K562 (cell line): ENCODE measurements around the gene PEX11B. TPM values are rescaled to one million over a fixed set of nuclear protein-coding genes. Genes with fewer than 3 reads are reported as not detected.

Source experiments
- ATF2 ChIP-seq: sonication (generic); formaldehyde crosslinking; IDR thresholded peaks from 2 replicates; pipeline ENCODE4 v1.8.1; 2022; ENCODE audit warnings: missing genetic modification reagents
- ATF3 ChIP-seq, 2 experiments: fragments of 450-650 bp in 1 of 2; sonication (generic) in 1 of 2; formaldehyde crosslinking in 1 of 2; IDR thresholded peaks in 1 of 2; conservative IDR thresholded peaks in 1 of 2; 2 replicates each; pipeline versions ENCODE4 v1.6.1 to v1.8.1; 2016 to 2023; ENCODE audit warnings: mild to moderate bottlenecking in 2 of 2, moderate library complexity in 2 of 2, inconsistent platforms in 1 of 2, missing genetic modification reagents in 1 of 2
- BRF1 ChIP-seq: IDR thresholded peaks from 3 replicates; pipeline ENCODE4 v1.6.1; 2011; ENCODE audit warnings: borderline replicate concordance, mild to moderate bottlenecking; ENCODE audit not compliant: insufficient read length; ENCODE audit errors: extremely low read depth
- E2F6 ChIP-seq, 2 experiments: IDR thresholded peaks; 2 replicates each; pipeline ENCODE4 v1.6.1; 2011; ENCODE audit warnings: borderline replicate concordance in 1 of 2, control low read depth in 1 of 2, low read depth in 1 of 2, low read length in 1 of 2, mild to moderate bottlenecking in 1 of 2, mixed read lengths in 1 of 2, moderate library complexity in 1 of 2; ENCODE audit not compliant: insufficient read depth in 1 of 2, insufficient read length in 1 of 2, poor library complexity in 1 of 2, severe bottlenecking in 1 of 2; ENCODE audit errors: extremely low read depth in 1 of 2
- FOXJ2 ChIP-seq: fragments of 200-800 bp; sonication (Bioruptor generic); IDR thresholded peaks from 2 replicates; pipeline ENCODE4 v1.6.1; 2016; ENCODE audit warnings: missing genetic modification characterization, missing compliant biosample characterization
- KAT2B ChIP-seq: IDR thresholded peaks from one replicate; pipeline ENCODE4 v1.6.1; 2012; ENCODE audit warnings: low read depth, mild to moderate bottlenecking, control low read depth, inconsistent platforms, low read length, moderate library complexity
- MCM2 ChIP-seq: fragments of 450-650 bp; IDR thresholded peaks from 2 replicates; pipeline ENCODE4 v1.6.1; 2017; ENCODE audit warnings: low read depth, mild to moderate bottlenecking
- MNT ChIP-seq, 2 experiments: fragments of 450-650 bp; conservative IDR thresholded peaks; 2 replicates each; pipeline ENCODE4 v1.6.1; 2017; ENCODE audit warnings: mild to moderate bottlenecking in 2 of 2, moderate library complexity in 2 of 2
- NEUROD1 ChIP-seq: fragments of 150-350 bp; IDR thresholded peaks from 2 replicates; pipeline ENCODE4 v1.6.1; 2014; ENCODE audit warnings: borderline replicate concordance, low read length, low read depth; ENCODE audit not compliant: partially characterized antibody
- NR2C2 ChIP-seq, 2 experiments: fragments of 200-800 bp in 1 of 2; sonication (Bioruptor generic) in 1 of 2; sonication (generic) in 1 of 2; formaldehyde crosslinking in 1 of 2; IDR thresholded peaks; 2 replicates each; pipeline versions ENCODE4 v1.6.1 to v1.8.0; 2016 to 2022; ENCODE audit warnings: mild to moderate bottlenecking in 1 of 2, missing compliant biosample characterization in 1 of 2, missing genetic modification characterization in 1 of 2, missing genetic modification reagents in 1 of 2
- POU5F1 ChIP-seq: fragments of 150-350 bp; IDR thresholded peaks from 2 replicates; pipeline ENCODE4 v1.6.1; 2014; ENCODE audit warnings: borderline replicate concordance, low read length, low read depth, mild to moderate bottlenecking; ENCODE audit not compliant: partially characterized antibody
- PTBP1 ChIP-seq: fragments of 200-400 bp; formaldehyde crosslinking; IDR thresholded peaks from 2 replicates; pipeline ENCODE4 v1.6.1; 2017; ENCODE audit warnings: low read depth, low read length
- TEAD2 ChIP-seq: fragments of 450-650 bp; IDR thresholded peaks from 2 replicates; pipeline ENCODE4 v1.6.1; 2016; ENCODE audit warnings: missing genetic modification characterization, control low read depth, missing compliant biosample characterization
- TRIM24 ChIP-seq, 2 experiments: fragments of 450-650 bp; IDR thresholded peaks; 2 replicates each; pipeline ENCODE4 v1.6.1; 2016
- ZBTB33 ChIP-seq: sonication (generic); formaldehyde crosslinking; IDR thresholded peaks from 2 replicates; pipeline ENCODE4 v1.8.1; 2023; ENCODE audit warnings: mild to moderate bottlenecking, missing genetic modification reagents
- ZNF717 ChIP-seq: fragments of 250-450 bp; sonication (Bioruptor Pico); IDR thresholded peaks from 2 replicates; pipeline ENCODE4 v1.5.0; 2021
- ZNF75A ChIP-seq: fragments of 450-650 bp; formaldehyde crosslinking; IDR thresholded peaks from 2 replicates; pipeline ENCODE4 v1.4.0; 2020; ENCODE audit warnings: mild to moderate bottlenecking
- ZNF830 ChIP-seq: fragments of 250-450 bp; sonication (Bioruptor Pico); IDR thresholded peaks from 2 replicates; pipeline ENCODE4 v1.5.0; 2021; ENCODE audit warnings: mild to moderate bottlenecking
- polyA plus RNA-seq, 8 experiments: library from polyadenylated mRNA; depleted of rRNA in 4 of 8; stranded (reverse) in 5 of 8; unstranded in 3 of 8; fragments of >200 nt; fragmentation: Nextera tagmentation in 2 of 8; fragmentation: Illumina TruSeq in 1 of 8; extraction: Ambion mirVana in 2 of 8; extraction: Trizol in 1 of 8; gene quantifications; 2 replicates each; pipeline versions ENCODE4 v1.2.1 to v1.2.3, GENCODE V29; 2011 to 2014; ENCODE audit warnings: inconsistent platforms in 1 of 8, missing spikeins in 1 of 8
- total RNA-seq, 7 experiments: library from RNA; depleted of rRNA in 6 of 7; stranded (reverse); fragments of >200 nt in 6 of 7; fragmentation: Illumina TruSeq in 2 of 7; extraction: Trizol in 2 of 7; gene quantifications; 2 replicates each; pipeline versions ENCODE4 v1.2.1 to v1.2.3, GENCODE V29; 2011 to 2021; ENCODE audit warnings: low replicate concordance in 1 of 7

The PEX11B gene
- total and polyA plus RNA-seq, 9 of the 15 experiments (the other 6 are each of a cell fraction or from before 2014, with no cell fraction given), result 13.2 to 60.0 (median 21.7) TPM

- TF ChIP-seq E2F6 (IDR thresholded peaks at IDR 0.05; ENCODE audit: borderline replicate concordance in 1 of 2, extremely low read depth in 1 of 2, insufficient read depth in 1 of 2, insufficient read length in 1 of 2, low read depth in 1 of 2, low read length in 1 of 2, poor library complexity in 1 of 2, severe bottlenecking in 1 of 2), result peak; percentile 42 to 61
- TF ChIP-seq NR2C2 (CRISPR knock-in tag; IDR thresholded peaks at IDR 0.05), result peak; percentile 98
- TF ChIP-seq NR2C2 (tag; IDR thresholded peaks at IDR 0.05), result peak; percentile 100
- TF ChIP-seq ZNF830, result no peak
- peak; percentile 41 for TF ChIP-seq NEUROD1
- peak; percentile 59 for TF ChIP-seq FOXJ2 (tag)
- TF ChIP-seq KAT2B, result no peak
- TF ChIP-seq POU5F1, result no peak
- no peak for TF ChIP-seq ZNF75A (CRISPR knock-in tag)
- TF ChIP-seq TRIM24 (IDR thresholded peaks at IDR 0.05), result peak; percentile 34 to 78; a peak in 3 of 4 replicates
- no peak for TF ChIP-seq ZNF717 (CRISPR knock-in tag)
- TF ChIP-seq ZBTB33 (CRISPR knock-in tag), result no peak
- 0 out of 2 replicates have a peak, but pooled peaks have one; percentile 6 for TF ChIP-seq ATF3 (IDR thresholded peaks at IDR 0.05)
- TF ChIP-seq ATF3 (CRISPR knock-in tag; conservative IDR thresholded peaks at IDR 0.05), result peak; percentile 84; the same call in 1 of the 2 replicates
- TF ChIP-seq BRF1, result no peak
- TF ChIP-seq MNT (conservative IDR thresholded peaks at IDR 0.05), result peak; percentile 78 to 94
- 0 out of 2 replicates have a peak, but pooled peaks have one; percentile 12 for TF ChIP-seq PTBP1
- TF ChIP-seq TEAD2 (tag), result no peak
- TF ChIP-seq MCM2, result no peak
- TF ChIP-seq ATF2 (CRISPR knock-in tag), result no peak
Measured at GRCh38 chr1:145927063-145927886, 8.8 kb upstream of the PEX11B start, which contains the start of gene RBM8A (continued).
